Jurkat, Clone E6-1 (cell line): ENCODE results near the gene DTHD1.

Experiments used
- DNase-seq: peaks from one replicate; pipeline ENCODE4 v3.0.0-alpha.2; 2011; ENCODE audit warnings: low read depth, low spot score
- H3K4me3 ChIP-seq: 2 replicates; pipeline ENCODE4 v1.5.1; 2011; ENCODE audit warnings: mild to moderate bottlenecking, low read length, control low read depth, moderate library complexity

DTHD1 gene

DNA sequence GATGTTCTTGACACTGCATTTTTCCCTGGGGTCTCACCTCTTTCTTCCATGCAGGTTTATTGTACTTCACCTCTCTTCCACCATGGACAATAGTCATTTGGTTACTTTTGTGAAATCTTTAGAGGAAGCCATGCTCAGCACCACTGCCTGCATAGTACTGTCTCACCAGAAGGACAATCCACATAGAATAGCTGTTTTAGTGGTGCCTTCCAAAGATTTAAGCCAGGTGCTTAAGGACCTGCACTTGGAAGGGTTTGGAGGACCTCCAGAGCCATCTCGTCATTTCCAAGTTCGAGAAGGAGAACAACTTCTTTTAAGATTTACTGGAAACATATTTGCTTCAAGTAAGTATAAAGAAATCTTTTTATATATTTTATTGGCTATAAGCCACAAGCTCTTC, 26.7 kb downstream of the DTHD1 start:
- DNase-seq: no peak
- H3K4me3 ChIP-seq: no peak overlapping the region

- no peak overlapping the region for H3K4me3 ChIP-seq
- no peak for DNase-seq
Observed at GRCh38 chr4:36310216-36310615, 28.8 kb downstream of the DTHD1 start.

DNA sequence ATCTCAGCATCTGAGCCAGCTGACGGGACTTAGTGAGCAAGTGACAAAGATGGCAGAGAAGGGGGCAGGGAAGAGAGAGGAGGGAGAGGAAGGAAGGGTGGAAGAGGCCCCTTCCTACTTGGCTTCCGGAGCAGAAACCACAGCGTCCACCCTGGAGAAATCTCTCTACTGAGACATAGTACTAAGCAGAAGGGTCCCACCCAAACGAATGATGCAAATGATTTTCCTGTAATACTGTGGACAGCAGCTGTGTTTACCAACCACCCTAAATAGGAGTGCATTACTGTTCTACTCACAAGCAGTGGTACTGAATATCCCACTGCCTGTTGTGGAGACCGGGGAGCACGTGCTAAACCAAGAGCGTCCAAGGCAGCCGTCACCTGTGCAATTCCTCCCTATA, 29.4 kb downstream of the DTHD1 start:
- peak overlapping the region; percentile 16; the same call in 1 of the 2 replicates for H3K4me3 ChIP-seq
- peak; percentile 51 for DNase-seq

DNA sequence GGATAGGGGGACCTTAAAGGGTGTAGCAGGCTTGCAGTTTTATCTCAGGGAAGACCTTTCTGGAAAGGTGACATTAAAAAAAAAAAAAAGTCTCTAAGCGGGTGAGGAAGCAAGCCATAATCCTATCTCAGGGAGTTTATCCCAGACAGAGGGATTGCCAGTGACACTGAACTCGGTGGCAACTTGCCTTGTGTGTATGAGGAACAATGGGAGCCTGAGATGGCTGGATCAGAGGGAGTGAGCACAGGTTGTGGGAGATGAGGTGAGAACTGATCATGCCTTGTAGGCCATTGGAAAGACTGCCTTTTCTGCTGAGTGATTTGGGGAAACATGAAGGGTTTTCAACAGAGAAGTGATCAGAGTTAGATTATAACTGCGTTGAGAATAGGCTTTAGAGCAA, 31.1 kb downstream of the DTHD1 start:
- DNase-seq: no peak
- H3K4me3 ChIP-seq: no peak overlapping the region

DNA sequence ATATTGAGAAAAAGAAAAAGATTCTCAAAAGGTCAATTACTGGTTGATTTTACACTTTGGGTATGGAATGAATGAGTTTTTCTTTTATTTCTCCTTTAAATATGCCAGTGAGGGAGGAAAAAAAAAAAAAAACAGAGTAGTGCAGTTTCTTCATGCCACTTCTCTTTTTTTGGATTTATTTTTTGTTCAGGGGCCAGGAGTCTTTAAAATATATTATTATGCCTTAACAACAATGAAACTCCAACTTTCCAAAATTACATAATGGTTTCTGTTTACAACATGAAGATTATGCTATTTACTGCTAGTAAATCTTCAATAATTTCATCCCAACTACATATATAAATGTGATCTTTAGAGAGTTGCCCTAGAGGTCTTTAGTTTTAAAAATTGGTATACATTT, 31.9 kb downstream of the DTHD1 start:
- H3K4me3 ChIP-seq: no peak overlapping the region
- DNase-seq: no peak

DNA sequence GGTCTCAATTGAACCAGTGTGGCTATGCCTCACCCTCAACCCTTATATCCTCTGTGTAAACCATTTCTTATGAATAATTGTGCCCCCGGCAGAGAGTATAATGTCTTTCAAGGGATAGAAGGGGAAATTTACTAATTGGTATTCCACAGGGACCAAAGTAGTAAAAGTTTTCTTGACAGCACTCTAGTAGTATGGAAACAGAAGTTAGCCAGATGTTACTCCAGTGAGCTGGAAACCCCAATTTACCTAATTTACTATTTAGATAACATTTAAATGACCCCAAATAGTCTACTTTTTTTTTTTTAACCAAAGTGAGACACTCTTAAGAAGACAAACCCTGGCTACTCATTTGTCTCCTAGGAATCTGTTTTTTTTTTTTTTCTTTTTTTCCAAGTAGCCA, 32.3 kb downstream of the DTHD1 start:
- H3K4me3 ChIP-seq: no peak overlapping the region
- no peak for DNase-seq

DNA sequence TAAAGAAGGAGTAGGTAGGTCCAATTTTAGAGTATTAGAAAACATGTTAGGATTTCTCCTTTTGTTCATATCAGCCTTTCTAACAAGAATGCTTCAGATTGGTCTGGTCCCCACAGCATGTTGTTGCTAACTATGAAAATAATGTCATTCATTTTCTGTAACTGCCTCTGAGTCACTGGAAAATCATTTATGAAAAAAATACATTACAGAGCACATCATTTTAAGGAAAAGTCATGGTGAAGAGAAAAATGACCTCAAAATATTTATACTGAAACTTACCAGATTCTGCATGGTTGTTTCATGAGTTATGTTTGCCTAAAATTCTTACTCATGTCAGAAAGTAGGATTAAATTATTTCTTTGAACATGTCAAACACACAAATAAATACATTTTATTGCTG, 35.2 kb downstream of the DTHD1 start:
- DNase-seq: no peak

GRCh38 chr4:36317721-36318120, 36.3 kb downstream of the DTHD1 start:
- H3K4me3 ChIP-seq: no peak overlapping the region
- peak; percentile 7 for DNase-seq

More for the DNA sequence above, 35.2 kb downstream of the DTHD1 start:
- no peak overlapping the region for H3K4me3 ChIP-seq

- DNase-seq: no peak
Observed at GRCh38 chr4:36320117-36320896, 38.9 kb downstream of the DTHD1 start.

DNA sequence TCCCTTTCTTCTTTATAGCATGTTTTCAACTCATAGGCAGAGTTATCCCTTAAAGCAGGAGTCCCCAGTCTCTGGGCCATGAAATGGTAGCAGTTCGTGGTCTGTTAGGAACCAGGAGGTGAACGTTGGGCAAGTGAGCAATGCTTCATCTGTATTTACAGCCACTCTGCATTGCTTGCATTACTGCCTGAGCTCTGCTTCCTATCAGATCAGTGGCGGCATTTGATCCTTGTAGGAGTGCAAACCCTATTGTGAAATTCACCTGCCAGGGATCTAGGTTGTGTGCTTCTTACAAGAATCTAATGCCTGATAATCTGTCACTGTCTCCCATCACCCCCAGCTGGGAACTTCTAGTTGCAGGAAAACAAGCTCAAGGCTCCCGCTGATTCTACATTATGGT, 39.8 kb downstream of the DTHD1 start:
- DNase-seq: no peak

More at GRCh38 chr4:36320117-36320896, 38.9 kb downstream of the DTHD1 start:
- no peak overlapping the region for H3K4me3 ChIP-seq

DNA sequence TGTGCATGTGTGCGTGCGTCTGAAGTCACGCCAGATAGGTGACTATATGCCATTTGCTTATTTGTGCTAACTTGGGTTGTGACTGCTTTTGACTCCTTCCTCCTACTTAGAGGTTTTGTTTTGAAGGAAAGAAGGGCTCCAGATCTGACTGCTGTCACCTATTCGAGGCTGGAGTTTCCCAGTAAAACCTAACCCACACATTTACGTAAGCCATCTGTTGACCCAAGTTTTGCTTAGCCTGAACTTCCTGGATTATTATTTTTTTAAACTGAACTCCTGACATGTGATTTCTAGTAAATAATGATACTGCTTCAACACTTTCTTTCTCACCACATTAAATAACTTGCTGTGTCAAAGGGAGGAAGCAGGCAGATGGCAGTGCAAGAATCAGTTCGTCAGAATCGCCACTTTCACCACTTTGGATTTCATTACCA, 41.5 kb downstream of the DTHD1 start:
- no peak overlapping the region for H3K4me3 ChIP-seq
- DNase-seq: peak; percentile 39

More for the DNA sequence above, 39.8 kb downstream of the DTHD1 start:
- H3K4me3 ChIP-seq: no peak overlapping the region

GRCh38 chr4:36323816-36324419, 42.5 kb downstream of the DTHD1 start:
- DNase-seq: no peak
- H3K4me3 ChIP-seq: no peak overlapping the region

GRCh38 chr4:36324808-36325207, 43.4 kb downstream of the DTHD1 start:
- DNase-seq: no peak
- no peak overlapping the region for H3K4me3 ChIP-seq

GRCh38 chr4:36325499-36325898, 44.1 kb downstream of the DTHD1 start:
- H3K4me3 ChIP-seq: no peak overlapping the region
- DNase-seq: no peak

GRCh38 chr4:36325926-36326325, 44.5 kb downstream of the DTHD1 start:
- H3K4me3 ChIP-seq: no peak overlapping the region

GRCh38 chr4:36326476-36327029, 45.1 kb downstream of the DTHD1 start:
- no peak overlapping the region for H3K4me3 ChIP-seq
- DNase-seq: no peak

More at GRCh38 chr4:36325926-36326325, 44.5 kb downstream of the DTHD1 start:
- DNase-seq: no peak

DNA sequence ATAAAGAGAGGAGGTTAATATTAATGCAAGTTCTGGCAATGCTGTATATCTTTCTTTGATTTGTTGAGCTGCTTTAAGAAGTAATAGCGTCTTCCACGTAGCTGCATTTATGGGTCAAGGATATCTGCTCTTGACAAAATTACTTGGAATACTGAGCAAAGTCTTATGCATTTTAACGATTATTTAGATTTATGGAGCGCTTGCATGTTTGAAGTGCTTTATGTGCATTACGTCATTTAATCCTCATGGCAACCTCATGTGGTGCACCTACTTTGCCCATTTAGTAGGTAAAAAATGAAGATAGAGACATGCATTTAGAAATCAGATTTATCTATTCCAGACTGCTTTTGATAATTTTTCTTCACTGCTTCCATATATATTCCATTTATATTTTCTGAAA, 46.0 kb downstream of the DTHD1 start:
- DNase-seq: no peak
- no peak overlapping the region for H3K4me3 ChIP-seq

DNA sequence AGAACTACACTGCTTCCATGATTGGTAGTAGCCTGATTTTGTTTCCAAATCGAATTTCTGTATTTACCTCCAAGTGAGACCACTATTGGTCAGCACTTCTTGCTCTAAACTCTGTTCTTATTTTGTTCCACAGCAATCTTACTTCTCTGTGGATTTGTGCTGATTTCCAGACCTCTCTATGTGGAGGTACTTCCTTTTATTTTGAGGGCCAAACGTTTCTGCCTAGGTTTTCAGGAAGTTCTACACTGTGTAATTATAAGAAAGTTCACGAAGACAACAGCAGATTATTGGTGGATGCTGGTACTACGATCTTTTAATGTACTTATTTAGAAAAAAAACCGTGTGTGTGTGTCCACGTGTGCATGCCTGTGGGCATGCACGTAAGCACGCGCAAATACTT, 46.7 kb downstream of the DTHD1 start:
- H3K4me3 ChIP-seq: no peak overlapping the region
- no peak for DNase-seq

- no peak overlapping the region for H3K4me3 ChIP-seq
- no peak for DNase-seq
Observed at GRCh38 chr4:36329228-36329627, 47.8 kb downstream of the DTHD1 start.

DNA sequence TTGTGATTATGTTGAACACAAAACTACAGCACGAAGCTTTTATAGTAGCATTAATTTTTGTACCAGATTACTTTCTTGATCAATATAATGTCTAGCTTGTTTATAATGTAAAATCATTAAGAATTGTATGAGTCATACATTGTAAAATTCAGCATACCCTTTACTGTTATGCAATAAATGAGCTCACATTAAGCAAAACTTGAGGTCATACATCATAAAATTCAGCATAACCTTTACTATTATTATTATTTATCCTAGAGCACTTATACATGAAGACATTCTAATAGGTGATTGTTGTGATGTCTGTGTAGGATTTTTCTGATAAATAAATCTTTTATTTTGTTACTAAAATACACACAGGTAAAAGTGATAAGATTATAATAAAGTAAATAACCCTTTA, 49.4 kb downstream of the DTHD1 start:
- no peak overlapping the region for H3K4me3 ChIP-seq
- DNase-seq: no peak
